Stimulated activated CD4-positive, alpha-beta T cell treated with anti-CD3 and anti-CD28 coated beads, Interleukin-2, amount 100 ng/mL, for 24 hours (primary cell): Measurements from ENCODE around the gene CNTNAP2.
"Not testable (repeated sequence)": the region's sequence is repeated elsewhere in the genome, so short reads cannot be mapped to it uniquely, and the experiment has no call there.

ENCODE experiments used
- DNase-seq, 2 donors: peaks; one replicate each; pipeline ENCODE4 v3.0.0-alpha.2; 2020

The CNTNAP2 gene

GRCh38 chr7:147595042-147595441 lies 1478.4 kb downstream of the CNTNAP2 start:
- no peak for DNase-seq

GRCh38 chr7:147598687-147599086 lies 1482.1 kb downstream of the CNTNAP2 start:
- DNase-seq: not testable (repeated sequence)

- no peak for DNase-seq
Observed at GRCh38 chr7:147605323-147605722, 1488.7 kb downstream of the CNTNAP2 start.

GRCh38 chr7:147607157-147607800 lies 1490.7 kb downstream of the CNTNAP2 start:
- no peak for DNase-seq

- no peak for DNase-seq
Observed at GRCh38 chr7:147611431-147611830, 1494.8 kb downstream of the CNTNAP2 start.

GRCh38 chr7:147635288-147635687 lies 1518.7 kb downstream of the CNTNAP2 start:
- DNase-seq: no peak

- no peak for DNase-seq
Observed at GRCh38 chr7:147636553-147636952, 1520.0 kb downstream of the CNTNAP2 start.

- no peak for DNase-seq
Observed at GRCh38 chr7:147638566-147638965, 1522.0 kb downstream of the CNTNAP2 start.

GRCh38 chr7:147639037-147639436 lies 1522.4 kb downstream of the CNTNAP2 start:
- DNase-seq: no peak

GRCh38 chr7:147639751-147640150 lies 1523.2 kb downstream of the CNTNAP2 start:
- no peak for DNase-seq

GRCh38 chr7:147640821-147641220 lies 1524.2 kb downstream of the CNTNAP2 start:
- DNase-seq: no peak

- DNase-seq: no peak
Observed at GRCh38 chr7:147646568-147646967, 1530.0 kb downstream of the CNTNAP2 start.

GRCh38 chr7:147650991-147651390 lies 1534.4 kb downstream of the CNTNAP2 start:
- DNase-seq: no peak

- DNase-seq: no peak
Observed at GRCh38 chr7:147651601-147652000, 1535.0 kb downstream of the CNTNAP2 start.

GRCh38 chr7:147653456-147653855 lies 1536.9 kb downstream of the CNTNAP2 start:
- DNase-seq: no peak

GRCh38 chr7:147658392-147658967 lies 1541.9 kb downstream of the CNTNAP2 start:
- DNase-seq: no peak

GRCh38 chr7:147659036-147659995 lies 1542.7 kb downstream of the CNTNAP2 start:
- DNase-seq: no peak

- DNase-seq: no peak
Observed at GRCh38 chr7:147664541-147664940, 1547.9 kb downstream of the CNTNAP2 start.

GRCh38 chr7:147670759-147671158 lies 1554.2 kb downstream of the CNTNAP2 start:
- DNase-seq: no peak

GRCh38 chr7:147674705-147675104 lies 1558.1 kb downstream of the CNTNAP2 start:
- no peak for DNase-seq

GRCh38 chr7:147678943-147679342 lies 1562.3 kb downstream of the CNTNAP2 start:
- no peak for DNase-seq

- no peak for DNase-seq
Observed at GRCh38 chr7:147681530-147681929, 1564.9 kb downstream of the CNTNAP2 start.

GRCh38 chr7:147700702-147701101 lies 1584.1 kb downstream of the CNTNAP2 start:
- DNase-seq: no peak

GRCh38 chr7:147707926-147708325 lies 1591.3 kb downstream of the CNTNAP2 start:
- no peak for DNase-seq
